H1 (cell line): ENCODE measurements around the gene ETFBKMT. TPM values are rescaled to one million over a fixed set of nuclear protein-coding genes. Genes with fewer than 3 reads are reported as not detected.

Experiments used
- CTCF ChIA-PET: fragments of 300-600 bp; sonication (Branson Sonifier 250); formaldehyde crosslinking; loops from one replicate; lab custom pipeline; 2021; ENCODE audit not compliant: partially characterized antibody; lab: Charles Lee
- POLR2A ChIA-PET: fragments of 300-600 bp; sonication (Branson Sonifier 250); formaldehyde crosslinking; loops from one replicate; lab custom pipeline; 2021; ENCODE audit warnings: inconsistent platforms; ENCODE audit not compliant: partially characterized antibody; lab: Charles Lee
- DNase-seq, 2 experiments: peaks; one replicate each; pipeline versions ENCODE4 v3.0.0 to v3.0.0-alpha.2; 2010 to 2022; ENCODE audit warnings: low spot score in 2 of 2, low read depth in 1 of 2, mixed read lengths in 1 of 2
- FAIRE-seq: peaks from 2 replicates; lab custom pipeline; 2011; peaks lifted over from hg19 to GRCh38; lab: Jason Lieb, UNC
- H2AFZ ChIP-seq: 2 replicates; pipeline ENCODE4 v1.8.1; 2012; ENCODE audit warnings: low read length, inconsistent platforms
- H2AK5ac ChIP-seq: 2 replicates; pipeline ENCODE4 v1.6.1; 2013; ENCODE audit warnings: low read depth, low read length
- H2BK120ac ChIP-seq: replicated peaks from 2 replicates; pipeline ENCODE3; 2013; ENCODE audit warnings: low read depth, low read length, inconsistent platforms
- H2BK12ac ChIP-seq: 2 replicates; pipeline ENCODE4 v1.6.1; 2013; ENCODE audit warnings: low read depth, low read length
- H2BK15ac ChIP-seq: 2 replicates; pipeline ENCODE4 v1.6.1; 2013; ENCODE audit warnings: low read length
- H2BK20ac ChIP-seq: 2 replicates; pipeline ENCODE4 v1.6.1; 2013; ENCODE audit warnings: low read length
- H2BK5ac ChIP-seq: 2 replicates; pipeline ENCODE4 v1.6.1; 2013; ENCODE audit warnings: low read depth, low read length
- H3K14ac ChIP-seq: 2 replicates; pipeline ENCODE4 v1.6.1; 2013; ENCODE audit warnings: inconsistent platforms; ENCODE audit not compliant: insufficient read length
- H3K18ac ChIP-seq: 2 replicates; pipeline ENCODE4 v1.6.1; 2013; ENCODE audit warnings: low read length; ENCODE audit errors: extremely low read depth
- H3K23ac ChIP-seq: 2 replicates; pipeline ENCODE4 v1.6.1; 2013; ENCODE audit warnings: inconsistent platforms; ENCODE audit not compliant: insufficient read length
- H3K23me2 ChIP-seq: 2 replicates; pipeline ENCODE4 v1.6.1; 2013; ENCODE audit warnings: low read depth, low read length
- H3K27ac ChIP-seq: 2 replicates; pipeline ENCODE4 v1.6.1; 2011; ENCODE audit warnings: low read depth, low read length, inconsistent platforms
- H3K27me3 ChIP-seq, 4 experiments: replicated peaks in 1 of 4; 1 replicate in 1 of 4; 2 replicates in 3 of 4; pipeline versions ENCODE4 v1.6.1 to v1.8.1; 2011 to 2013; ENCODE audit warnings: low read length in 3 of 4, mild to moderate bottlenecking in 3 of 4, inconsistent platforms in 2 of 4, mixed read lengths in 2 of 4, moderate library complexity in 1 of 4; ENCODE audit not compliant: control insufficient read depth in 3 of 4, insufficient read depth in 3 of 4; ENCODE audit errors: extremely low read depth in 1 of 4
- H3K36me3 ChIP-seq, 4 experiments: 2 replicates each; pipeline versions ENCODE4 v1.6.1 to v1.8.1; 2011 to 2013; ENCODE audit warnings: mild to moderate bottlenecking in 4 of 4, low read length in 3 of 4, moderate library complexity in 2 of 4, control low read depth in 1 of 4, inconsistent platforms in 1 of 4; ENCODE audit not compliant: insufficient read depth in 4 of 4, control insufficient read depth in 2 of 4
- H3K4ac ChIP-seq: replicated peaks from 2 replicates; pipeline ENCODE3; 2013; ENCODE audit warnings: low read length, low read depth, mixed read lengths, inconsistent platforms; ENCODE audit not compliant: insufficient read length
- H3K4me1 ChIP-seq, 4 experiments: replicated peaks in 1 of 4; 1 replicate in 1 of 4; 2 replicates in 3 of 4; pipeline versions ENCODE4 v1.6.1 to v1.8.1; 2011 to 2013; ENCODE audit warnings: low read length in 3 of 4, inconsistent platforms in 2 of 4, mixed read lengths in 1 of 4; ENCODE audit not compliant: insufficient read depth in 4 of 4, control insufficient read depth in 3 of 4
- H3K4me2 ChIP-seq, 2 experiments: 2 replicates each; pipeline versions ENCODE4 v1.6.1 to v1.8.1; 2011 to 2013; ENCODE audit warnings: low read depth in 2 of 2, low read length in 2 of 2, control low read depth in 1 of 2, inconsistent platforms in 1 of 2, mild to moderate bottlenecking in 1 of 2; ENCODE audit not compliant: insufficient read depth in 1 of 2
- H3K4me3 ChIP-seq, 4 experiments: fragments of 200-600, 300-600 bp in 1 of 4; sonication (generic), shearing (Covaris generic), sonication (Bioruptor Twin) in 1 of 4; 2 replicates each; pipeline versions ENCODE4 v1.5.1 to v1.8.1; 2011 to 2016; ENCODE audit warnings: low read length in 4 of 4, low read depth in 3 of 4, control low read depth in 2 of 4, inconsistent platforms in 2 of 4, mild to moderate bottlenecking in 2 of 4, mixed read lengths in 1 of 4, moderate library complexity in 1 of 4; ENCODE audit not compliant: insufficient read depth in 2 of 4; ENCODE audit errors: extremely low read depth in 1 of 4
- H3K56ac ChIP-seq: replicated peaks from 2 replicates; pipeline ENCODE3; 2013; ENCODE audit warnings: low read depth, mild to moderate bottlenecking, mixed read lengths, low read length, inconsistent platforms; ENCODE audit not compliant: insufficient read length
- H3K79me1 ChIP-seq: 2 replicates; pipeline ENCODE4 v1.6.1; 2013; ENCODE audit warnings: low read depth, low read length, control low read depth
- H3K79me2 ChIP-seq, 2 experiments: 2 replicates each; pipeline versions ENCODE4 v1.6.1 to v1.8.1; 2012 to 2013; ENCODE audit warnings: low read length in 2 of 2, mild to moderate bottlenecking in 2 of 2, inconsistent platforms in 1 of 2; ENCODE audit not compliant: insufficient read depth in 2 of 2, control insufficient read depth in 1 of 2
- H3K9ac ChIP-seq, 4 experiments: replicated peaks in 1 of 4; 1 replicate in 1 of 4; 2 replicates in 3 of 4; pipeline versions ENCODE4 v1.6.1 to v1.8.1; 2011 to 2013; ENCODE audit warnings: low read depth in 3 of 4, low read length in 3 of 4, control low read depth in 2 of 4, mild to moderate bottlenecking in 2 of 4, moderate library complexity in 2 of 4, inconsistent platforms in 1 of 4; ENCODE audit errors: extremely low read depth in 1 of 4
- H3K9me3 ChIP-seq, 2 experiments: 2 replicates each; pipeline versions ENCODE4 v1.6.1 to v1.8.1; 2012 to 2013; ENCODE audit warnings: mild to moderate bottlenecking in 2 of 2, moderate library complexity in 2 of 2, control low read depth in 1 of 2, inconsistent platforms in 1 of 2, low read depth in 1 of 2, low read length in 1 of 2, mixed read lengths in 1 of 2; ENCODE audit not compliant: insufficient read depth in 2 of 2
- H4K20me1 ChIP-seq, 2 experiments: replicated peaks in 1 of 2; 2 replicates each; pipeline versions ENCODE3 to v1.8.1; 2011 to 2013; ENCODE audit warnings: inconsistent platforms in 2 of 2, low read length in 2 of 2, mild to moderate bottlenecking in 1 of 2; ENCODE audit not compliant: insufficient read depth in 2 of 2, control insufficient read depth in 1 of 2
- H4K5ac ChIP-seq: 2 replicates; pipeline ENCODE4 v1.6.1; 2013; ENCODE audit warnings: low read length, low read depth, mixed read lengths, inconsistent platforms; ENCODE audit not compliant: insufficient read length
- H4K8ac ChIP-seq: 2 replicates; pipeline ENCODE4 v1.8.0; 2013; ENCODE audit warnings: mild to moderate bottlenecking, moderate library complexity, low read length, inconsistent platforms; ENCODE audit not compliant: insufficient read depth; ENCODE audit errors: extremely low read depth
- H4K91ac ChIP-seq: replicated peaks from 2 replicates; pipeline ENCODE3; 2013; ENCODE audit warnings: low read length, mixed read lengths, inconsistent platforms; ENCODE audit not compliant: insufficient read length
- CREB1 ChIP-seq: IDR thresholded peaks from 2 replicates; pipeline ENCODE4 v1.6.1; 2012; ENCODE audit warnings: inconsistent platforms
- EGR1 ChIP-seq: IDR thresholded peaks from 2 replicates; pipeline ENCODE4 v1.6.1; 2011; ENCODE audit warnings: low read depth, low read length, borderline replicate concordance
- EZH2 ChIP-seq: fragments of 200-600 bp; sonication (generic); IDR thresholded peaks from 2 replicates; pipeline ENCODE4 v1.7.1; 2012; ENCODE audit warnings: low read depth, mild to moderate bottlenecking, moderate library complexity, low read length, inconsistent platforms; ENCODE audit not compliant: severe bottlenecking
- GABPA ChIP-seq: IDR thresholded peaks from 2 replicates; pipeline ENCODE4 v1.6.1; 2011; ENCODE audit warnings: mild to moderate bottlenecking, low read length, moderate library complexity, borderline replicate concordance; ENCODE audit not compliant: insufficient read depth
- RAD21 ChIP-seq, 2 experiments: IDR thresholded peaks in 1 of 2; conservative IDR thresholded peaks in 1 of 2; 2 replicates each; pipeline ENCODE4 v1.6.1; 2011; ENCODE audit warnings: low read depth in 2 of 2, low read length in 2 of 2, improper control_type of control experiment in 1 of 2, inconsistent platforms in 1 of 2, mild to moderate bottlenecking in 1 of 2, moderate library complexity in 1 of 2
- TAF1 ChIP-seq: IDR thresholded peaks from 2 replicates; pipeline ENCODE4 v1.6.1; 2011; ENCODE audit warnings: mild to moderate bottlenecking, low read depth, low read length
- YY1 ChIP-seq: IDR thresholded peaks from 2 replicates; pipeline ENCODE4 v1.6.1; 2011; ENCODE audit warnings: low read depth, mild to moderate bottlenecking, low read length
- WGBS, 2 experiments: shearing (Covaris generic) in 1 of 2; methylation state at CpG; one replicate each; pipeline versions ENCODE4 v1.1.6 to v1.1.7; 2013 to 2015; ENCODE audit warnings: low lambda C conversion rate in 2 of 2, mixed read lengths in 2 of 2, inconsistent platforms in 1 of 2, low coverage in 1 of 2, missing lambda C conversion rate in 1 of 2; ENCODE audit not compliant: insufficient replicate concordance in 2 of 2, insufficient coverage in 1 of 2, insufficient read length in 1 of 2; ENCODE audit errors: extremely low coverage in 1 of 2, missing lambda C conversion rate in 1 of 2; 5-methylcytosine and 5-hydroxymethylcytosine counted together
- polyA plus RNA-seq, 7 experiments: library from polyadenylated mRNA; depleted of rRNA in 3 of 7; stranded (reverse) in 5 of 7; unstranded in 2 of 7; fragments of >200 nt in 5 of 7; fragments of 200-250 nt in 2 of 7; gene quantifications; 1 replicate in 5 of 7; 2 replicates in 1 of 7; 4 replicates in 1 of 7; pipeline versions ENCODE4 v1.2.1 to v1.2.3, GENCODE V29; 2011 to 2013; ENCODE audit warnings: missing spikeins in 2 of 7, mixed read lengths in 2 of 7
- total RNA-seq: library from RNA; stranded (reverse); fragmentation: NEBNext Ultra II Directional; extraction: Animal tissue kit (Norgen Biotek cat#: 25700); gene quantifications from 2 replicates; pipeline ENCODE4 v1.2.1, GENCODE V29; 2021
- TF ChIP-seq, protein P1 (sequence below): IDR thresholded peaks from 2 replicates; pipeline ENCODE4 v1.6.1; 2012; ENCODE audit warnings: inconsistent platforms
- TF ChIP-seq, protein P2 (sequence below), 3 experiments: IDR thresholded peaks; 1 replicate in 2 of 3; 2 replicates in 1 of 3; pipeline versions ENCODE4 v1.5.1 to v1.6.1; 2011; ENCODE audit warnings: low read length in 3 of 3, mild to moderate bottlenecking in 3 of 3, inconsistent platforms in 2 of 3, low read depth in 1 of 3, moderate library complexity in 1 of 3; ENCODE audit not compliant: insufficient read depth in 1 of 3; ENCODE audit errors: control extremely low read depth in 1 of 3

ETFBKMT gene
- total and polyA plus RNA-seq, 2 of the 8 experiments (the other 6 are each of a cell fraction or from before 2014, with no cell fraction given), result 0.59 to 1.7 TPM

DNA sequence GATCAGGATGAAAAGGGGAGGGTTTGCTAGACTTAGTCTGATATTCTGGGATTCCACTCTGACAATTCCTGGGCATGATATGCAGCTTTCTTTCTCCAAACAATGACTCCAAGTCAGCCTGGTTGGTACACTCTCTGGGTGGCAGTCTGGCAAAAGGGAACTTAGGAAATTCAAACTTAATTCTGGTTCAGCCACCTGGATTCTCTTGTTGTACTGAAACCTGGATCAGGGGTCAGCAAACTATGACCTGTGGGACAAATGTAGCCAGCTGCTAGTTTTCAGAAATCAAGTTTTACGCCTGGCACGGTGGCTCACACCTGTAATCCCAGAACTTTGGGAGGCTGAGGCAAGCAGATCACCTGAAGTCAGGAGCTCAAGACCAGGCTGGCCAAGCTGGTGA lies 63.1 kb downstream of the ETFBKMT start:
- Histone ChIP-seq H4K5ac (no peak overlapping the region), H4K8ac (no peak overlapping the region), H3K23me2 (no peaks in the 10 kb centered on the region), H3K79me1 (no peaks in the 10 kb centered on the region), H2AK5ac (no peak overlapping the region), H3K4me2 (no peak overlapping the region), H3K4ac (no peak overlapping the region), H2AFZ (no peak overlapping the region), H4K20me1 (peaks cover 0 to 2% of the 10 kb centered on the region in 2 experiments), H3K27ac (no peak overlapping the region), H2BK12ac (no peak overlapping the region), H3K56ac (no peak overlapping the region), H2BK120ac (no peak overlapping the region), H3K27me3 (no peaks in the 10 kb centered on the region), H3K9me3 (no peaks in the 10 kb centered on the region; a peak in 1 of 4 replicates), H2BK15ac (no peak overlapping the region), H4K91ac (no peak overlapping the region), H3K4me1 (peaks cover 0 to 5% (median 2%) of the 10 kb centered on the region in 4 experiments; a peak in 4 of 7 replicates), H2BK5ac (no peak overlapping the region), H3K18ac (no peak overlapping the region), H3K9ac (no peak overlapping the region), H3K79me2 (no peaks in the 10 kb centered on the region), H3K4me3 (no peak overlapping the region), H2BK20ac (no peak overlapping the region), H3K36me3 (no peaks in the 10 kb centered on the region; a peak in 1 of 8 replicates), H3K14ac (no peak overlapping the region), H3K23ac (no peak overlapping the region)
- DNase-seq (no peak), FAIRE-seq (no peak)
- CTCF ChIA-PET, result interaction anchor here (0.8 kb wide), 1 partner anchor 418 kb away, joined by 4 read pairs; no protein-coding TSS in a partner anchor
- WGBS, 2 experiments, result 97% methylated on average over 2 of the region's 2 CpGs; no CpG with 5 or more reads in 1 of the 2 experiments
- POLR2A ChIA-PET, result no interaction called here
- TF ChIP-seq CREB1 (no peak), EZH2 (no peak), TAF1 (no peak), EGR1 (no peak), RAD21 (IDR thresholded peaks at IDR 0.05 in 1 of 2, conservative IDR thresholded peaks at IDR 0.05 in 1 of 2; ENCODE audit: low read depth in 2 of 2, low read length in 2 of 2) (no peak), GABPA (no peak), YY1 (no peak)
- TF ChIP-seq, protein P1, sequence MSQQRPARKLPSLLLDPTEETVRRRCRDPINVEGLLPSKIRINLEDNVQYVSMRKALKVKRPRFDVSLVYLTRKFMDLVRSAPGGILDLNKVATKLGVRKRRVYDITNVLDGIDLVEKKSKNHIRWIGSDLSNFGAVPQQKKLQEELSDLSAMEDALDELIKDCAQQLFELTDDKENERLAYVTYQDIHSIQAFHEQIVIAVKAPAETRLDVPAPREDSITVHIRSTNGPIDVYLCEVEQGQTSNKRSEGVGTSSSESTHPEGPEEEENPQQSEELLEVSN, result no peak
- TF ChIP-seq, protein P2, sequence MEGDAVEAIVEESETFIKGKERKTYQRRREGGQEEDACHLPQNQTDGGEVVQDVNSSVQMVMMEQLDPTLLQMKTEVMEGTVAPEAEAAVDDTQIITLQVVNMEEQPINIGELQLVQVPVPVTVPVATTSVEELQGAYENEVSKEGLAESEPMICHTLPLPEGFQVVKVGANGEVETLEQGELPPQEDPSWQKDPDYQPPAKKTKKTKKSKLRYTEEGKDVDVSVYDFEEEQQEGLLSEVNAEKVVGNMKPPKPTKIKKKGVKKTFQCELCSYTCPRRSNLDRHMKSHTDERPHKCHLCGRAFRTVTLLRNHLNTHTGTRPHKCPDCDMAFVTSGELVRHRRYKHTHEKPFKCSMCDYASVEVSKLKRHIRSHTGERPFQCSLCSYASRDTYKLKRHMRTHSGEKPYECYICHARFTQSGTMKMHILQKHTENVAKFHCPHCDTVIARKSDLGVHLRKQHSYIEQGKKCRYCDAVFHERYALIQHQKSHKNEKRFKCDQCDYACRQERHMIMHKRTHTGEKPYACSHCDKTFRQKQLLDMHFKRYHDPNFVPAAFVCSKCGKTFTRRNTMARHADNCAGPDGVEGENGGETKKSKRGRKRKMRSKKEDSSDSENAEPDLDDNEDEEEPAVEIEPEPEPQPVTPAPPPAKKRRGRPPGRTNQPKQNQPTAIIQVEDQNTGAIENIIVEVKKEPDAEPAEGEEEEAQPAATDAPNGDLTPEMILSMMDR (IDR thresholded peaks at IDR 0.05; ENCODE audit: control extremely low read depth in 1 of 3, insufficient read depth in 1 of 3, low read depth in 1 of 3, low read length in 3 of 3), result no peak
